RWPE2 (cell line): ENCODE data around the gene ARHGAP26.

Experiments
- ATAC-seq: fragments of 200-7000 bp; cut with Tn5 transposase; 3 replicates; pipeline ENCODE4 v1.9.1; 2021; ENCODE audit warnings: low read depth
- DNase-seq: peaks from one replicate; pipeline ENCODE4 v3.0.0-alpha.2; 2020; ENCODE audit warnings: low spot score
- H3K27ac ChIP-seq: fragments of 450-650 bp; 2 replicates; pipeline ENCODE4 v1.5.1; 2017; ENCODE audit warnings: mild to moderate bottlenecking; ENCODE audit not compliant: poor library complexity, severe bottlenecking
- H3K27me3 ChIP-seq: fragments of 250-450 bp; sonication (Bioruptor Pico); 2 replicates; pipeline ENCODE4 v1.5.1; 2021; ENCODE audit warnings: mild to moderate bottlenecking, moderate library complexity; ENCODE audit not compliant: insufficient read depth, poor library complexity, severe bottlenecking
- H3K36me3 ChIP-seq: fragments of 250-450 bp; sonication (Bioruptor Pico); 2 replicates; pipeline ENCODE4 v1.5.1; 2020; ENCODE audit warnings: low read depth, mild to moderate bottlenecking, moderate library complexity
- H3K4me1 ChIP-seq: fragments of 250-450 bp; sonication (Bioruptor Pico); 2 replicates; pipeline ENCODE4 v1.5.1; 2021; ENCODE audit warnings: mild to moderate bottlenecking, moderate library complexity; ENCODE audit not compliant: insufficient read depth, poor library complexity, severe bottlenecking
- H3K4me3 ChIP-seq: fragments of 250-450 bp; sonication (Bioruptor Pico); 2 replicates; pipeline ENCODE4 v1.5.1; 2021; ENCODE audit warnings: mild to moderate bottlenecking, moderate library complexity; ENCODE audit not compliant: severe bottlenecking
- H3K9me3 ChIP-seq: fragments of 250-450 bp; sonication (Bioruptor Pico); 2 replicates; pipeline ENCODE4 v1.5.1; 2021; ENCODE audit warnings: mild to moderate bottlenecking, moderate library complexity; ENCODE audit not compliant: severe bottlenecking
- CTCF ChIP-seq: fragments of 450-650 bp; IDR thresholded peaks from one replicate; pipeline ENCODE4 v1.5.1; 2017; ENCODE audit warnings: mild to moderate bottlenecking, moderate library complexity; ENCODE audit not compliant: poor library complexity, severe bottlenecking

The ARHGAP26 gene

GRCh38 chr5:143271431-143271830 is 501.3 kb downstream of the ARHGAP26 start:
- ATAC-seq = no peak

DNA sequence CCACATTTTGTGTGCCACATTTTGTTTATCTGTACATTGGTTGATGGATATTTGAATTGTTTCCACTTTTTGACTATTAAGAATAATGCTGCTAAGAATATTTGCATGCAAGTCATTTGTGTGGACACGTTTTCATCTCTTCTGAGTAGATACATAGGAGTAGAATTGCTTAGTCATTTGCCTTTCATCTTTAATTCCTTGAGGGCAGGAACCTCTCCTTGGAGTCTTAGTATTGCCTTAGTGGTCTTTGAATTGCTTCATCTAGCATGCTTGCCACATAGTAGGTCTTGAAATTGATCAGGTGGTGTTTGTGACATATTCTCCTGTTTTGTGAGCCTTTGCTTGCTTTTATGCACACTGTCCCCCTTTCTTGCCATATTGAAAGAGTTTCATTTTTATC is 504.8 kb downstream of the ARHGAP26 start:
- DNase-seq (no peak), ATAC-seq (no peak)
- Histone ChIP-seq H3K9me3 (no peaks in the 10 kb centered on the region), H3K36me3 (peaks cover 26% of the 10 kb centered on the region), H3K27ac (no peak overlapping the region), H3K4me1 (peaks cover 8% of the 10 kb centered on the region), H3K4me3 (no peak overlapping the region), H3K27me3 (no peaks in the 10 kb centered on the region)
- no peak for TF ChIP-seq CTCF

More at GRCh38 chr5:143271431-143271830, 501.3 kb downstream of the ARHGAP26 start:
- H3K27ac ChIP-seq = no peak overlapping the region
- TF ChIP-seq CTCF = no peak
- DNase-seq = no peak
- H3K27me3 ChIP-seq = no peaks in the 10 kb centered on the region
- H3K9me3 ChIP-seq = peaks cover 4% of the 10 kb centered on the region
- no peak overlapping the region for H3K4me3 ChIP-seq
- H3K4me1 ChIP-seq = no peaks in the 10 kb centered on the region
- no peaks in the 10 kb centered on the region for H3K36me3 ChIP-seq

DNA sequence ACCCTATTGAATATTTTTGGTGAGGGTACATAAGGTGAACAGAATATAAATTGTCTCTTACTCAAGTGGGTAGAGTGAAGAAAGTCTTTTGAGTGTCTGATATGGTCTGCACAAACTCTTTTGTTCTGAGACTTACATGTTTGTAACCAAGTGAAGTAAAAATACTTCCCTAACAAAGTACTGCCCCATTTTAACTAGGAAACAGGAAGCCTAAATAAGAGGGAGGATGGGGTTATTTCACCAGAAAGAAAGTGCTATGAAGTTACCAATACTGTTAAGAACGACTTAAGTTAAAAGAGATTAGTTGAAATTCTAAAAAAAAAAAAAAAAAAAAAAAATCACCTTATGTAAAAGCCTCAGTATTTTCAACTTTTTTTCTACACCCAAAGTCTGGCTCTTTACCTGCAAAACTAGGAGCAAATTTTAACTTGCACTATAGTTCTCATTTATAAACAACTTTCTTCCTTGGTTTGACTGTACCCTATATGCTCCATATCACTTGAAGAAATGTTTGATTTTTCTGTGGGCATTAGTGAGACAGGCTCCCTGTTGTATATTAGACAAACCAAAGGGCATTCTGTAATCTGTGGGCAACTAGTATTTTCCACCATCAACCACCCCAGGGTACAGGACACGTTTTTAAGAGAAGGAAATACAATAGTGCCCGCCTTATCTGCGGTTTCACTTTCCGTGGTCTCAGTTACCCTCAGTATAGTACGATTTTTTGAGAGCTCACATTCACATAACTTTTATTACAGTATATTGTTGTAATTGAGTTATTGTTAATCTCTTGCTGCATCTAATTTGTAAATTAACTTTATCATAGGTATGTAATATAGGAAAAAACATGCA is 505.6 kb downstream of the ARHGAP26 start:
- Histone ChIP-seq H3K4me1 (peaks cover 13% of the 10 kb centered on the region), H3K27ac (no peak overlapping the region), H3K36me3 (peaks cover 31% of the 10 kb centered on the region), H3K9me3 (no peaks in the 10 kb centered on the region), H3K27me3 (no peaks in the 10 kb centered on the region), H3K4me3 (no peak overlapping the region)
- ATAC-seq (no peak), DNase-seq (no peak)
- TF ChIP-seq CTCF = no peak

GRCh38 chr5:143277536-143277935 is 507.4 kb downstream of the ARHGAP26 start:
- H3K4me1 ChIP-seq = peaks cover 13% of the 10 kb centered on the region
- H3K9me3 ChIP-seq = no peaks in the 10 kb centered on the region
- no peak overlapping the region for H3K4me3 ChIP-seq
- no peak overlapping the region for H3K27ac ChIP-seq
- peaks cover 48% of the 10 kb centered on the region for H3K36me3 ChIP-seq
- DNase-seq (no peak), ATAC-seq (no peak)
- no peaks in the 10 kb centered on the region for H3K27me3 ChIP-seq
- no peak for TF ChIP-seq CTCF
